HCT116 (cell line): ENCODE results near the gene GALNT17. TPM values are rescaled to one million over a fixed set of nuclear protein-coding genes. Genes with fewer than 3 reads are reported as not detected.

Experiments used
- ATAC-seq: fragments of 200-7000 bp; cut with Tn5 transposase; 2 replicates; pipeline ENCODE4 v1.9.1; 2020; ENCODE audit warnings: mild to moderate bottlenecking, moderate library complexity
- BruUV-seq: library from RNA; stranded (reverse); fragments of 400-500 nt; replicated peaks from 2 replicates; lab custom pipeline; 2021; lab: Mats Ljungman, UMichigan
- CTCF ChIA-PET: fragments of 300-600 bp; sonication (Branson Sonifier 250); formaldehyde crosslinking; loops from one replicate; lab custom pipeline; 2021; ENCODE audit warnings: antibody characterized with exemption; lab: Charles Lee
- POLR2A ChIA-PET: fragments of 300-600, 350-600 bp; sonication (Branson Sonifier 250); formaldehyde crosslinking; loops from one replicate; lab custom pipeline; 2021; ENCODE audit warnings: antibody characterized with exemption; lab: Charles Lee
- RAD21 ChIA-PET, 2 experiments: fragments of 300-600 bp; sonication (Branson Sonifier 250); formaldehyde crosslinking; loops; one replicate each; lab custom pipeline; 2023; ENCODE audit warnings: low total read pairs in 2 of 2; ENCODE audit not compliant: uncharacterized antibody in 2 of 2, unreplicated experiment in 2 of 2, low non-redundant PET in 1 of 2; lab: Charles Lee
- DNase-seq: peaks from one replicate; pipeline ENCODE4 v3.0.0-alpha.2; 2010; ENCODE audit warnings: low read depth, low spot score
- H2AFZ ChIP-seq: fragments of 200-600 bp; shearing (Covaris generic), sonication (generic); 2 replicates; pipeline ENCODE4 v1.6.1; 2017; ENCODE audit warnings: low read depth, mixed run types, mixed read lengths, antibody characterized with exemption, low read length; ENCODE audit not compliant: poor library complexity, severe bottlenecking
- H3K27ac ChIP-seq: 2 replicates; pipeline ENCODE4 v1.5.1; 2012; ENCODE audit warnings: low read depth, low read length
- H3K27me3 ChIP-seq: fragments of 200-600 bp; sonication (generic); 2 replicates; pipeline ENCODE4 v1.6.1; 2016; ENCODE audit warnings: mixed run types, low read length, mixed read lengths; ENCODE audit not compliant: insufficient read depth
- H3K36me3 ChIP-seq, 2 experiments: fragments of 200-500 bp in 1 of 2; fragments of 200-600 bp in 1 of 2; sonication (Bioruptor generic) in 1 of 2; sonication (generic) in 1 of 2; 2 replicates each; pipeline versions ENCODE4 v1.5.1 to v1.6.1; 2014 to 2016; ENCODE audit warnings: low read length in 2 of 2, inconsistent platforms in 1 of 2, mixed read lengths in 1 of 2, mixed run types in 1 of 2; ENCODE audit not compliant: insufficient read depth in 2 of 2, control insufficient read depth in 1 of 2
- H3K4me1 ChIP-seq, 2 experiments: fragments of 200-600 bp in 1 of 2; sonication (generic) in 1 of 2; 2 replicates each; pipeline versions ENCODE4 v1.5.1 to v1.6.1; 2012 to 2017; ENCODE audit warnings: low read length in 2 of 2, inconsistent platforms in 1 of 2, mild to moderate bottlenecking in 1 of 2, mixed read lengths in 1 of 2, mixed run types in 1 of 2, moderate library complexity in 1 of 2; ENCODE audit not compliant: insufficient read depth in 2 of 2, control insufficient read depth in 1 of 2
- H3K4me2 ChIP-seq: fragments of 200-600 bp; sonication (generic); 2 replicates; pipeline ENCODE4 v1.6.1; 2017; ENCODE audit warnings: mixed run types, low read length, mixed read lengths
- H3K4me3 ChIP-seq, 2 experiments: fragments of 200-600 bp in 1 of 2; sonication (generic) in 1 of 2; replicated peaks in 1 of 2; 2 replicates each; pipeline ENCODE4 v1.5.1; 2011 to 2016; ENCODE audit warnings: low read length in 2 of 2, control low read depth in 1 of 2, low read depth in 1 of 2, mild to moderate bottlenecking in 1 of 2, mixed read lengths in 1 of 2, mixed run types in 1 of 2
- H3K79me2 ChIP-seq: fragments of 200-600 bp; sonication (generic); 2 replicates; pipeline ENCODE4 v1.6.1; 2017; ENCODE audit warnings: mild to moderate bottlenecking, mixed run types, low read length, moderate library complexity, mixed read lengths; ENCODE audit not compliant: insufficient read depth
- H3K9ac ChIP-seq: fragments of 200-600 bp; sonication (generic); 2 replicates; pipeline ENCODE4 v1.6.1; 2016; ENCODE audit warnings: low read length, mixed read lengths
- H3K9me2 ChIP-seq: fragments of 200-600 bp; sonication (generic), shearing (Covaris generic); 2 replicates; pipeline ENCODE4 v1.6.1; 2017; ENCODE audit warnings: mixed run types, mild to moderate bottlenecking, moderate library complexity; ENCODE audit not compliant: insufficient read depth
- H3K9me3 ChIP-seq, 2 experiments: fragments of 200-500 bp in 1 of 2; fragments of 200-600 bp in 1 of 2; sonication (Bioruptor generic) in 1 of 2; sonication (generic) in 1 of 2; 2 replicates each; pipeline ENCODE4 v1.6.1; 2014 to 2017; ENCODE audit warnings: low read length in 2 of 2, mixed read lengths in 2 of 2, inconsistent platforms in 1 of 2, low read depth in 1 of 2, mild to moderate bottlenecking in 1 of 2, mixed run types in 1 of 2, moderate library complexity in 1 of 2; ENCODE audit not compliant: control insufficient read depth in 1 of 2, insufficient read depth in 1 of 2
- H4K20me1 ChIP-seq: fragments of 200-600 bp; sonication (generic), shearing (Covaris generic); 2 replicates; pipeline ENCODE4 v1.6.1; 2017; ENCODE audit warnings: mixed run types, mild to moderate bottlenecking, moderate library complexity; ENCODE audit not compliant: insufficient read depth
- CBX3 ChIP-seq: IDR thresholded peaks from 2 replicates; pipeline ENCODE4 v1.6.1; 2012; ENCODE audit warnings: low read depth
- CEBPB ChIP-seq: IDR thresholded peaks from 2 replicates; pipeline ENCODE4 v1.6.1; 2012; ENCODE audit warnings: low read depth
- EGR1 ChIP-seq: IDR thresholded peaks from 2 replicates; pipeline ENCODE4 v1.6.1; 2012; ENCODE audit warnings: low read depth
- ELF1 ChIP-seq: IDR thresholded peaks from 2 replicates; pipeline ENCODE4 v1.6.1; 2012; ENCODE audit warnings: low read depth, borderline replicate concordance
- EZH2 ChIP-seq: fragments of 200-600 bp; sonication (generic); IDR thresholded peaks from 2 replicates; pipeline ENCODE4 v1.6.1; 2017; ENCODE audit warnings: antibody characterized with exemption, mixed run types
- FOSL1 ChIP-seq: IDR thresholded peaks from 2 replicates; pipeline ENCODE4 v1.6.1; 2012; ENCODE audit warnings: low read depth
- POLR2A ChIP-seq: IDR thresholded peaks from 2 replicates; pipeline ENCODE4 v1.7.0; 2011; ENCODE audit warnings: borderline replicate concordance; ENCODE audit not compliant: insufficient read depth, insufficient read length; ENCODE audit errors: extremely low read depth
- SP1 ChIP-seq: IDR thresholded peaks from 2 replicates; pipeline ENCODE4 v1.6.1; 2012; ENCODE audit warnings: low read depth
- SRF ChIP-seq: IDR thresholded peaks from 2 replicates; pipeline ENCODE4 v1.6.1; 2012; ENCODE audit warnings: low read depth
- YY1 ChIP-seq: IDR thresholded peaks from 2 replicates; pipeline ENCODE4 v1.6.1; 2011; ENCODE audit warnings: low read length, low read depth, moderate library complexity, mild to moderate bottlenecking; ENCODE audit not compliant: insufficient replicate concordance; ENCODE audit errors: extremely low read depth
- ZFX ChIP-seq: fragments of 450-650 bp; IDR thresholded peaks from 2 replicates; pipeline ENCODE4 v1.6.1; 2017
- ZNF274 ChIP-seq: fragments of 200-500 bp; sonication (Bioruptor generic); IDR thresholded peaks from 2 replicates; pipeline ENCODE4 v1.6.1; 2014; ENCODE audit warnings: mild to moderate bottlenecking, low read depth, low read length, inconsistent platforms
- intact Hi-C: fragments of 100-400 bp; cut with micrococcal nuclease; formaldehyde crosslinking; loops from 2 replicates; pipeline ENCODE4 v1.10.0; 2022
- total RNA-seq: library from RNA; stranded (reverse); gene quantifications from one replicate; pipeline ENCODE4 v1.2.1, GENCODE V29; 2021; ENCODE audit not compliant: unreplicated experiment
- TF ChIP-seq, protein P1 (sequence below), 3 experiments: fragments of 200-600 bp in 1 of 3; sonication (generic) in 1 of 3; IDR thresholded peaks in 2 of 3; conservative IDR thresholded peaks in 1 of 3; 2 replicates each; pipeline ENCODE4 v1.5.1; 2012 to 2017; ENCODE audit warnings: low read depth in 2 of 3, low read length in 2 of 3, antibody characterized with exemption in 1 of 3, borderline replicate concordance in 1 of 3, control low read depth in 1 of 3, mild to moderate bottlenecking in 1 of 3, mixed read lengths in 1 of 3, mixed run types in 1 of 3, moderate library complexity in 1 of 3; ENCODE audit not compliant: insufficient read depth in 1 of 3
- TF ChIP-seq, protein P2 (sequence below): IDR thresholded peaks from 2 replicates; pipeline ENCODE4 v1.6.1; 2012; ENCODE audit warnings: low read depth
- TF ChIP-seq, protein P3 (sequence below): IDR thresholded peaks from 2 replicates; pipeline ENCODE4 v1.6.1; 2011; ENCODE audit warnings: mild to moderate bottlenecking, low read length, moderate library complexity; ENCODE audit not compliant: insufficient replicate concordance; ENCODE audit errors: extremely low read depth

GALNT17 gene
- total RNA-seq, 1 experiment from 2014 or later: not detected

DNA sequence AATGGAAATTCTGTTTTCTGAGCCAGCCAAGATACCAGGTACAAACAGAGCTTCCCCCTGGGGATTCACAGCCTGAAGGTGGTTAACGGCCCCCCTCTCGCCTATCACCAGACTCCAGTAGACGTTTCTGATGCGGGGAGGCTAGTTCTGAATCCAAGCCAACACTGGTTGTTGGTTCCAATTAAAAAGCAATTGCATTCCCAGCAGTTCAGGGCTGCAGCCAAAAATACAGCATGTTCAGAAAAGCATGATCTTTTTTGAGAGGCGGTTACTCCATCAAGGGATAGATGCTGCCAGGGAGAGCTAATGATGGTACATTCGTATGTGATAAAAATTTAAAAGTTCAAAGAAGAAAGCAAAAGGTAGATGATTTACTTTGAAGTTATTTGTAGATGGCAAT lies 481.0 kb downstream of the GALNT17 start (continued):
- TF ChIP-seq, protein P1, sequence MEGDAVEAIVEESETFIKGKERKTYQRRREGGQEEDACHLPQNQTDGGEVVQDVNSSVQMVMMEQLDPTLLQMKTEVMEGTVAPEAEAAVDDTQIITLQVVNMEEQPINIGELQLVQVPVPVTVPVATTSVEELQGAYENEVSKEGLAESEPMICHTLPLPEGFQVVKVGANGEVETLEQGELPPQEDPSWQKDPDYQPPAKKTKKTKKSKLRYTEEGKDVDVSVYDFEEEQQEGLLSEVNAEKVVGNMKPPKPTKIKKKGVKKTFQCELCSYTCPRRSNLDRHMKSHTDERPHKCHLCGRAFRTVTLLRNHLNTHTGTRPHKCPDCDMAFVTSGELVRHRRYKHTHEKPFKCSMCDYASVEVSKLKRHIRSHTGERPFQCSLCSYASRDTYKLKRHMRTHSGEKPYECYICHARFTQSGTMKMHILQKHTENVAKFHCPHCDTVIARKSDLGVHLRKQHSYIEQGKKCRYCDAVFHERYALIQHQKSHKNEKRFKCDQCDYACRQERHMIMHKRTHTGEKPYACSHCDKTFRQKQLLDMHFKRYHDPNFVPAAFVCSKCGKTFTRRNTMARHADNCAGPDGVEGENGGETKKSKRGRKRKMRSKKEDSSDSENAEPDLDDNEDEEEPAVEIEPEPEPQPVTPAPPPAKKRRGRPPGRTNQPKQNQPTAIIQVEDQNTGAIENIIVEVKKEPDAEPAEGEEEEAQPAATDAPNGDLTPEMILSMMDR (IDR thresholded peaks at IDR 0.05 in 2 of 3, conservative IDR thresholded peaks at IDR 0.05 in 1 of 3; ENCODE audit: borderline replicate concordance in 1 of 3, insufficient read depth in 1 of 3, low read depth in 2 of 3, low read length in 2 of 3): no peak
- TF ChIP-seq EZH2 (no peak), EGR1 (no peak)

DNA sequence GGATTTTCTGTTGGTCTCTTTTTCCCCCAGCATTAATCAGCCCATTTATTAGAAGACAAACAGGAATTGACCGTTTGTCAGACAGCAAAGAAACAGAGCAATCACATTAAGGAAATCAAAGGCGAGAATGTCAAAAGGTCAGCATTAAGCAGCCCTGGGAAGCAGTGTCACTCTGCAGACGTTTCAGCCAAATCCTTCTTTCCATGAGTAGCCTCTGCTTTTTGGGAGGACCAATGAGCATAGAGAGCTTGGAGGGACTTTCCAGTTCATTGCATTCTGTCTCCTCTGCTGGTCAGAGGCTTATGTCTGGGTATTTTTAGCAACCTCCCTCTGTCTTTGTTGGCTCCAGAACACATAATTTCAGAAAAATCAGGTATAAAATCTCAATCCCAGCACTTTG lies 481.4 kb downstream of the GALNT17 start:
- no peaks in the 10 kb centered on the region for H4K20me1 ChIP-seq
- no peaks in the 10 kb centered on the region for H3K4me1 ChIP-seq
- POLR2A ChIA-PET: no interaction called here
- H3K27me3 ChIP-seq: no peaks in the 10 kb centered on the region
- TF ChIP-seq CEBPB (no peak), CBX3 (no peak), SP1 (no peak), EZH2 (no peak), FOSL1 (no peak), ELF1 (no peak), SRF (no peak), ZFX (no peak), POLR2A (no peak), YY1 (no peak), EGR1 (no peak), ZNF274 (no peak)
- TF ChIP-seq, protein P2, sequence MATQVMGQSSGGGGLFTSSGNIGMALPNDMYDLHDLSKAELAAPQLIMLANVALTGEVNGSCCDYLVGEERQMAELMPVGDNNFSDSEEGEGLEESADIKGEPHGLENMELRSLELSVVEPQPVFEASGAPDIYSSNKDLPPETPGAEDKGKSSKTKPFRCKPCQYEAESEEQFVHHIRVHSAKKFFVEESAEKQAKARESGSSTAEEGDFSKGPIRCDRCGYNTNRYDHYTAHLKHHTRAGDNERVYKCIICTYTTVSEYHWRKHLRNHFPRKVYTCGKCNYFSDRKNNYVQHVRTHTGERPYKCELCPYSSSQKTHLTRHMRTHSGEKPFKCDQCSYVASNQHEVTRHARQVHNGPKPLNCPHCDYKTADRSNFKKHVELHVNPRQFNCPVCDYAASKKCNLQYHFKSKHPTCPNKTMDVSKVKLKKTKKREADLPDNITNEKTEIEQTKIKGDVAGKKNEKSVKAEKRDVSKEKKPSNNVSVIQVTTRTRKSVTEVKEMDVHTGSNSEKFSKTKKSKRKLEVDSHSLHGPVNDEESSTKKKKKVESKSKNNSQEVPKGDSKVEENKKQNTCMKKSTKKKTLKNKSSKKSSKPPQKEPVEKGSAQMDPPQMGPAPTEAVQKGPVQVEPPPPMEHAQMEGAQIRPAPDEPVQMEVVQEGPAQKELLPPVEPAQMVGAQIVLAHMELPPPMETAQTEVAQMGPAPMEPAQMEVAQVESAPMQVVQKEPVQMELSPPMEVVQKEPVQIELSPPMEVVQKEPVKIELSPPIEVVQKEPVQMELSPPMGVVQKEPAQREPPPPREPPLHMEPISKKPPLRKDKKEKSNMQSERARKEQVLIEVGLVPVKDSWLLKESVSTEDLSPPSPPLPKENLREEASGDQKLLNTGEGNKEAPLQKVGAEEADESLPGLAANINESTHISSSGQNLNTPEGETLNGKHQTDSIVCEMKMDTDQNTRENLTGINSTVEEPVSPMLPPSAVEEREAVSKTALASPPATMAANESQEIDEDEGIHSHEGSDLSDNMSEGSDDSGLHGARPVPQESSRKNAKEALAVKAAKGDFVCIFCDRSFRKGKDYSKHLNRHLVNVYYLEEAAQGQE: no peak
- TF ChIP-seq, protein P3, sequence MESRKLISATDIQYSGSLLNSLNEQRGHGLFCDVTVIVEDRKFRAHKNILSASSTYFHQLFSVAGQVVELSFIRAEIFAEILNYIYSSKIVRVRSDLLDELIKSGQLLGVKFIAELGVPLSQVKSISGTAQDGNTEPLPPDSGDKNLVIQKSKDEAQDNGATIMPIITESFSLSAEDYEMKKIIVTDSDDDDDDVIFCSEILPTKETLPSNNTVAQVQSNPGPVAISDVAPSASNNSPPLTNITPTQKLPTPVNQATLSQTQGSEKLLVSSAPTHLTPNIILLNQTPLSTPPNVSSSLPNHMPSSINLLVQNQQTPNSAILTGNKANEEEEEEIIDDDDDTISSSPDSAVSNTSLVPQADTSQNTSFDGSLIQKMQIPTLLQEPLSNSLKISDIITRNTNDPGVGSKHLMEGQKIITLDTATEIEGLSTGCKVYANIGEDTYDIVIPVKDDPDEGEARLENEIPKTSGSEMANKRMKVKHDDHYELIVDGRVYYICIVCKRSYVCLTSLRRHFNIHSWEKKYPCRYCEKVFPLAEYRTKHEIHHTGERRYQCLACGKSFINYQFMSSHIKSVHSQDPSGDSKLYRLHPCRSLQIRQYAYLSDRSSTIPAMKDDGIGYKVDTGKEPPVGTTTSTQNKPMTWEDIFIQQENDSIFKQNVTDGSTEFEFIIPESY: no peak
- H2AFZ ChIP-seq: no peak overlapping the region
- no peaks in the 10 kb centered on the region for H3K36me3 ChIP-seq
- H3K27ac ChIP-seq: no peak overlapping the region
- intact Hi-C loops: no loop called here
- CTCF ChIA-PET: no interaction called here
- H3K9ac ChIP-seq: no peak overlapping the region
- H3K9me3 ChIP-seq: peaks cover 0 to 9% of the 10 kb centered on the region in 2 experiments; a peak in 2 of 4 replicates
- H3K9me2 ChIP-seq: no peaks in the 10 kb centered on the region
- no peak overlapping the region for H3K4me3 ChIP-seq
- no TSS peak for BruUV-seq
- DNase-seq (no peak), ATAC-seq (no peak)
- H3K4me2 ChIP-seq: no peak overlapping the region
- no peaks in the 10 kb centered on the region for H3K79me2 ChIP-seq
- RAD21 ChIA-PET: no interaction called here
